Neural progenitor cell (in vitro differentiated cells): ENCODE results near the gene ZNF491. TPM values are rescaled to one million over a fixed set of nuclear protein-coding genes. Genes with fewer than 3 reads are reported as not detected.
A peak's percentile ranks its signal among the peaks of the same experiment; 100 is the strongest.

Source experiments
- DNase-seq: peaks from one replicate; pipeline ENCODE4 v3.0.0-alpha.2; 2016; ENCODE audit warnings: low spot score
- H2AFZ ChIP-seq: fragments of 200-600 bp; sonication (generic); replicated peaks from 2 replicates; pipeline ENCODE4 v1.6.1; 2016; ENCODE audit warnings: antibody characterized with exemption
- H3F3A ChIP-seq: fragments of 200-600 bp; sonication (generic); 2 replicates; pipeline ENCODE4 v1.6.1; 2016; ENCODE audit warnings: antibody characterized with exemption, low read depth
- H3K27ac ChIP-seq: fragments of 200-600 bp; sonication (generic); 2 replicates; pipeline ENCODE4 v1.5.1; 2016; ENCODE audit warnings: mild to moderate bottlenecking
- H3K27me3 ChIP-seq: fragments of 200-600 bp; sonication (generic); 2 replicates; pipeline ENCODE4 v1.6.1; 2016; ENCODE audit warnings: mild to moderate bottlenecking, moderate library complexity
- H3K36me3 ChIP-seq: fragments of 200-600 bp; sonication (generic); 2 replicates; pipeline ENCODE4 v1.5.1; 2016
- H3K4me1 ChIP-seq: fragments of 200-600 bp; sonication (generic); 2 replicates; pipeline ENCODE4 v1.6.1; 2016; ENCODE audit warnings: mixed run types
- H3K4me2 ChIP-seq: fragments of 200-600 bp; sonication (generic); 2 replicates; pipeline ENCODE4 v1.6.1; 2016
- H3K4me3 ChIP-seq: fragments of 200-600 bp; sonication (generic); 2 replicates; pipeline ENCODE4 v1.5.1; 2016
- H3K79me2 ChIP-seq: fragments of 200-600 bp; sonication (generic); 2 replicates; pipeline ENCODE4 v1.6.1; 2016; ENCODE audit warnings: low read depth
- H3K9ac ChIP-seq: fragments of 200-600 bp; sonication (generic); 2 replicates; pipeline ENCODE4 v1.6.1; 2016
- H3K9me3 ChIP-seq: fragments of 200-600 bp; sonication (generic); 2 replicates; pipeline ENCODE4 v1.5.1; 2016; ENCODE audit warnings: low read depth
- H4K20me1 ChIP-seq: fragments of 200-600 bp; sonication (generic); 2 replicates; pipeline ENCODE4 v1.6.1; 2016; ENCODE audit warnings: low read depth
- H3K27ac Mint-ChIP-seq: 3 replicates; pipeline ENCODE4 v1.8.0; 2021; ENCODE audit warnings: mixed read lengths
- H3K27me3 Mint-ChIP-seq: 2 replicates; pipeline ENCODE4 v1.8.0; 2022; ENCODE audit warnings: low read depth, mild to moderate bottlenecking, inconsistent platforms, moderate library complexity, mixed read lengths; ENCODE audit not compliant: insufficient read depth
- H3K36me3 Mint-ChIP-seq: 3 replicates; pipeline ENCODE4 v1.8.0; 2021; ENCODE audit warnings: mixed read lengths
- H3K4me1 Mint-ChIP-seq: 3 replicates; pipeline ENCODE4 v1.8.0; 2021; ENCODE audit warnings: mixed read lengths
- H3K4me3 Mint-ChIP-seq: 3 replicates; pipeline ENCODE4 v1.8.0; 2021; ENCODE audit warnings: mild to moderate bottlenecking, moderate library complexity, mixed read lengths
- H3K9me3 Mint-ChIP-seq: 3 replicates; pipeline ENCODE4 v1.8.0; 2020; ENCODE audit warnings: mixed read lengths
- EZH2 ChIP-seq: fragments of 200-600 bp; sonication (generic); IDR thresholded peaks from 2 replicates; pipeline ENCODE4 v1.6.1; 2017; ENCODE audit warnings: antibody characterized with exemption, mild to moderate bottlenecking, moderate library complexity
- EZH2phosphoT487 ChIP-seq: fragments of 200-600 bp; sonication (generic); IDR thresholded peaks from 2 replicates; pipeline ENCODE4 v1.6.1; 2017; ENCODE audit warnings: antibody characterized with exemption
- total RNA-seq: library from RNA; depleted of rRNA; stranded (reverse); fragments of >200 nt; gene quantifications from 2 replicates; pipeline ENCODE4 v1.2.3, GENCODE V29; 2015; ENCODE audit warnings: low replicate concordance
- TF ChIP-seq, protein P1 (sequence below): fragments of 200-600 bp; sonication (generic); IDR thresholded peaks from 2 replicates; pipeline ENCODE4 v1.5.1; 2017; ENCODE audit warnings: antibody characterized with exemption, mild to moderate bottlenecking

The ZNF491 gene
- total RNA-seq, result 5.5 and 6.0 TPM in 2 replicates

DNA sequence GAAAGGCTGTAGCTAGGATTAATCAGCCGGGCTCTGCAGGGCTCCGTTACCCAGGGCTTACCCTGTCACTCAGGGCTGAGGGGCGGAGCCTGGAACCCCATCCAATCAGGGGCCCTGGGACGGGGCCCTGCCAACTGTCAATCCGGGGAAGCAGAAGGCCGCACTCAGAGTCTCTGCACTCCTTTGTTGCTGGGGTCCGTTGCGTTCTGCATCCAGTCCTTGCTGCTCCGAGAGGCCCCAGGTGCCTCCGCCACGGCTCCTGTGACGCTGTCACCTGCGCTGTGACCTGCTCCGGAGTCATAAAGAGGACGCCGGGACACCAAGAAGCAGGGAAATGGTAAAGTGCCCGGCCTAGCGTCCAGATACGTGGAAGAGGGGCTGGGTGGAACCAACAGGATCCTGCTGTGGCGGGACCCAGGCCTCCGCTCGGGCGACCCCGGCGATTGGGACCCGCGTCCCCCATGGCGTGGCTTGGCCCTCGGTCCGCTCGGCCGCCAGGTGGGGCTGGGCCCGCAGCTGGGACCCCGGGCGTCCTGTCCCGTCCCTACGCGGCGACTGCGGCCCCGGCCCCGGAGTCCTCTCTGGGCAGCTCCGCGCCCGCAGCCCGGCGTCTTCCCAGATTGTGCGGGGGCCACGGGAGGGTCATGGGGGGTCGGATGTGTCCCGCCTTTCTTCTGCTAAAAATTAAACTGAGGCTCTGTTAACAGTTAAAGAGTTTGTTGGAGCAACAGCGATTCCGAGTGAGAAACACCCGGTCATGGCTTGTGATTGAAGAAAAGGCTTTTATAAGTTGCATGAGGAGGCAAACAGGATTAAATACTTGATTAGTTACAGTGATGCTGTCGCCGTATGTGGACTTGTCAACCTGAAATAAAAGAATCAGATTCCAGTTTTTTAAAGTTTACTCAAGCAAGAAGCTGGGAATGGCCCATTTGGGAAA lies at the start of gene ZNF491:
Gene ZNF491, plus strand, starts transcription at position 133 of the 940 bp plus-strand sequence. CDS start 7,431 bp downstream, outside the sequence.
- Histone ChIP-seq H3K36me3 (no peaks in the 10 kb centered on the region), H3K4me2 (peak within 1 kb of the TSS; percentile 75), H3K4me3 (peak within 1 kb of the TSS; percentile 61), H3K27me3 (peaks cover 35% of the 10 kb centered on the region), H3K27ac (peak within 1 kb of the TSS; percentile 16), H2AFZ (peak within 1 kb of the TSS; percentile 77), H3K79me2 (no peaks in the 10 kb centered on the region), H4K20me1 (no peaks in the 10 kb centered on the region), H3K9me3 (no peaks in the 10 kb centered on the region), H3K9ac (peak within 1 kb of the TSS; percentile 62), H3F3A (peaks cover 27% of the 10 kb centered on the region), H3K4me1 (peaks cover 11% of the 10 kb centered on the region)
- peaks cover 3% of the 10 kb centered on the region for H3K27me3 Mint-ChIP-seq
- TF ChIP-seq, protein P1, sequence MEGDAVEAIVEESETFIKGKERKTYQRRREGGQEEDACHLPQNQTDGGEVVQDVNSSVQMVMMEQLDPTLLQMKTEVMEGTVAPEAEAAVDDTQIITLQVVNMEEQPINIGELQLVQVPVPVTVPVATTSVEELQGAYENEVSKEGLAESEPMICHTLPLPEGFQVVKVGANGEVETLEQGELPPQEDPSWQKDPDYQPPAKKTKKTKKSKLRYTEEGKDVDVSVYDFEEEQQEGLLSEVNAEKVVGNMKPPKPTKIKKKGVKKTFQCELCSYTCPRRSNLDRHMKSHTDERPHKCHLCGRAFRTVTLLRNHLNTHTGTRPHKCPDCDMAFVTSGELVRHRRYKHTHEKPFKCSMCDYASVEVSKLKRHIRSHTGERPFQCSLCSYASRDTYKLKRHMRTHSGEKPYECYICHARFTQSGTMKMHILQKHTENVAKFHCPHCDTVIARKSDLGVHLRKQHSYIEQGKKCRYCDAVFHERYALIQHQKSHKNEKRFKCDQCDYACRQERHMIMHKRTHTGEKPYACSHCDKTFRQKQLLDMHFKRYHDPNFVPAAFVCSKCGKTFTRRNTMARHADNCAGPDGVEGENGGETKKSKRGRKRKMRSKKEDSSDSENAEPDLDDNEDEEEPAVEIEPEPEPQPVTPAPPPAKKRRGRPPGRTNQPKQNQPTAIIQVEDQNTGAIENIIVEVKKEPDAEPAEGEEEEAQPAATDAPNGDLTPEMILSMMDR, result peak; percentile 54
- TF ChIP-seq EZH2phosphoT487 (peak; percentile 16), EZH2 (peak; percentile 51)
- peak within 1 kb of the TSS; percentile 93 for H3K4me3 Mint-ChIP-seq
- H3K36me3 Mint-ChIP-seq, result peaks cover 21% of the 10 kb centered on the region
- H3K4me1 Mint-ChIP-seq, result peaks cover 15% of the 10 kb centered on the region
- H3K27ac Mint-ChIP-seq, result peak within 1 kb of the TSS; percentile 96
- H3K9me3 Mint-ChIP-seq, result peaks cover 32% of the 10 kb centered on the region
- peak; percentile 99 for DNase-seq

DNA sequence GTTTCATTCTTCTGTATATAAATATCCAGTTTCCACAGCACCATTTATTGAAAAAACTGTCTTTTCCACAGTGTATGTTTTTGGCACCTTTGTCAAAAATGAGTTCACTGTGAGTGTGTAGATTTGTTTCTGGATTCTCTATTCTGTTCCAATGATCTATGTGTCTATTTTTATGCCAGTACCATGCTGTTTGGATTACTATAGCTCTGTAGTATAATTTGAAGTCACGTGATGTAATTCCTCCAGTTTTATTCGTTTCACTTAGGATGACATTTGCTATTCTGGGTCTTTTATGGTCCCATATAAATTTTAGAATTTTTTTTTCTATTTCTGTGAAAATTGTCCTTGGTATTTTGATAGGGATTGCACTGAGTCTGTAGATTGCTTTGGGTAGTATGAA lies 48.6 kb upstream of the ZNF491 start:
- Histone ChIP-seq H2AFZ (no peak overlapping the region), H4K20me1 (no peaks in the 10 kb centered on the region), H3K79me2 (no peaks in the 10 kb centered on the region), H3K9ac (no peak overlapping the region), H3K27me3 (no peaks in the 10 kb centered on the region), H3K27ac (no peak overlapping the region), H3K4me3 (no peak overlapping the region), H3K9me3 (no peaks in the 10 kb centered on the region), H3K4me2 (no peak overlapping the region), H3K4me1 (no peaks in the 10 kb centered on the region), H3F3A (no peaks in the 10 kb centered on the region), H3K36me3 (peaks cover 3% of the 10 kb centered on the region)
- no peak overlapping the region for H3K27ac Mint-ChIP-seq
- TF ChIP-seq EZH2phosphoT487 (no peak), EZH2 (no peak)
- TF ChIP-seq, protein P1, result no peak
- H3K9me3 Mint-ChIP-seq, result peaks cover 39% of the 10 kb centered on the region
- peaks cover 7% of the 10 kb centered on the region for H3K27me3 Mint-ChIP-seq
- no peak overlapping the region for H3K4me3 Mint-ChIP-seq
- H3K36me3 Mint-ChIP-seq, result no peaks in the 10 kb centered on the region
- no peak for DNase-seq
- H3K4me1 Mint-ChIP-seq, result no peaks in the 10 kb centered on the region

DNA sequence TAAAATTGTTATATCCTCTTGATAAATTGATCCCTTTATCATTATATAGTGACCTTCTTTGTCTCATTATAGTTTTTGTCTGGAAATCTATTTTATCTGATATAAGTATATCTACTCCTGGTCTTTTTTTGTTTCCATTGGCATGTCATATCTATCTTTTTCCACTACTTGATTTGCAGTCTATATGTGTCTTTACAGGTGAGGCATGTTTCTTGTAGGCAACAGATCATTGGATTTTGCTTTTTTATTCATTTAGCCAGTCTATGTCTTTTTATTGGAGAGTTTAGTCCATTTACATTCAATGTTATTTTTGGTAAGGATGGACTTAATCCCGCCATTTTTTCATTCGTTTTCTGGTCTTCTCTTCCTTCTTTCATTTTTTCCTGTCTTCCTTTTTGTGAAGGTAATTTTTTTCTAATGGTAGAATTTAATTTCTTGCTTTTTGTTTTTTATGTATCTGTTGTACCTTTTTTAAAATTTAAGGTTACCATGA lies 46.0 kb upstream of the ZNF491 start:
- Histone ChIP-seq H3K27ac (no peak overlapping the region), H3K9ac (no peak overlapping the region), H4K20me1 (no peaks in the 10 kb centered on the region), H2AFZ (no peak overlapping the region), H3K4me3 (no peak overlapping the region), H3F3A (no peaks in the 10 kb centered on the region), H3K4me1 (no peaks in the 10 kb centered on the region), H3K36me3 (peaks cover 1% of the 10 kb centered on the region), H3K79me2 (no peaks in the 10 kb centered on the region), H3K27me3 (no peaks in the 10 kb centered on the region), H3K4me2 (no peak overlapping the region), H3K9me3 (no peaks in the 10 kb centered on the region)
- H3K27ac Mint-ChIP-seq, result no peak overlapping the region
- peaks cover 4% of the 10 kb centered on the region for H3K27me3 Mint-ChIP-seq
- no peak for TF ChIP-seq EZH2phosphoT487
- TF ChIP-seq, protein P1, result no peak
- TF ChIP-seq EZH2, result no peak
- no peaks in the 10 kb centered on the region for H3K4me1 Mint-ChIP-seq
- no peak overlapping the region for H3K4me3 Mint-ChIP-seq
- no peaks in the 10 kb centered on the region for H3K36me3 Mint-ChIP-seq
- no peak for DNase-seq
- peaks cover 40% of the 10 kb centered on the region for H3K9me3 Mint-ChIP-seq
